HG03060 (cell line): ENCODE data around the gene KLF16.

Experiments used
- ATAC-seq: cut with Tn5 transposase; IDR thresholded peaks from one replicate; pipeline ENCODE4 v1.9.1; 2021; ENCODE audit warnings: low read depth, moderate number of reproducible peaks; ENCODE audit not compliant: unreplicated experiment

KLF16 gene

DNA sequence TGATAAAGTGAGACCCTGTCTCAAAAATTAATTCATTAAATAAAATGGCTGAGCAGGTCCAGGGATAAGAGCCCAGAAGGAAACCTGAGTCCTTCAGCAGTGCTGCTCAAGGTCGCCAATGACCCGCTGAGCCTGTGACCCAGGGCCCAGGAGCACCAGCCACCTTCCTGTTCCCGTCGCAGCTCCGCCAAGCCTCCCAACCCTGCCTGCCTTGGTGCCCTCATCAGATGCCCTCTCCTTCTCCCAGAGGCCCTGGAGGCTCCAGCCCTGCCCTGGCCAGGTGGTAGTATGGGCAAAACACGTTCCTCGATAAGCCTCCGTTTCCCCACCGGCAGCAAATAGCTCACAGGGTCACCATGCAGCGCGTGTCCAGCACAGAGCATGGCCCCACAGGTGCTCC is 17.7 kb downstream of the KLF16 start:
- no peak for ATAC-seq

DNA sequence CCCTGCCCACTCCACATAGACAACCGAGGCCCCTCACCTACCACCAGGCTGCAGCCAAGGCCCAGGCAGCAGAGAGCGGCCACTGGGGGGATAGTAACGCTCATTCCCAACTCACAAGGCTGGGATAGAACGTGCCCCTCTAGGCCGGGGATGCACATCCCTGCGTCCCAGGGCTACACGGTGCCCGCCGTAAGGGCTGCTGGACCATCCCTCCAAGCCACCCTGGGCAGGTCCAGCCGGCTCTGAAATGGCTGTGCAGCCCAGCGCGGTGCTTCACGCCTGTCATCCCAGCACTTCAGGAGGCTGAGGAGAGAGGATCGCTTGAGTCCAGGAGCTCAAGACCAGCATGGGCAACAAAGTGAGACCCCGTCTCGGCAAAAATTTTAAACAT is 18.3 kb downstream of the KLF16 start:
- no peak for ATAC-seq

DNA sequence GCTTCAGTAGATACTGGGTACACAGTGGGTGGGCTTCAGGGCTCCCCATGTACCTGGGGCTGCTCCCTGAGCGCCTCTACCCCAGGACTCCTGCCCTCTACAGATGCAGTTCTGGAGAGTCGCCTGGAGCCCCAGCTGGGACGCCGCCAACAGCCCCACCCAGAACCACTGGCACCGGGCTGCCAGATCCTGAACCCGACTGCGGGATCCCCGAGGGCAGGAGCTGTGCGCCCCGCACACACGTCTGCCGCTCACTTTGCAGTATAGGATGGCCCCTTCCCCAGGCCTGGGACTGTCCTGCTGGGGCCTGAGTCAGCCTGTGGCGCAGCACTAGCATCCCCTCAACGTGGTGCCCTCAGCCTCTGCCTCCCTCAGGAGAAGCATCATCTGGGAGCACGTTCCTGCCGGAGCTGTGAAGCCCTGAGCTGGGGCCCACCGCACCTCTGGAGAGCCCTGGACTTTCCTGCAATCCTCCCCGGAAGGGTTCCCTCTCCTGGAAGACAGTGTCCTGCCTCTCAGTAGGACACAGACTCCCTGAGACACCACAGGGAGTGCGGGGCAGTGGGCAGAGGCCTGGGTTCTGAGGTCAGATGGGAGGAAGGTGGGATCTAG is 18.8 kb downstream of the KLF16 start:
- ATAC-seq, result no peak

DNA sequence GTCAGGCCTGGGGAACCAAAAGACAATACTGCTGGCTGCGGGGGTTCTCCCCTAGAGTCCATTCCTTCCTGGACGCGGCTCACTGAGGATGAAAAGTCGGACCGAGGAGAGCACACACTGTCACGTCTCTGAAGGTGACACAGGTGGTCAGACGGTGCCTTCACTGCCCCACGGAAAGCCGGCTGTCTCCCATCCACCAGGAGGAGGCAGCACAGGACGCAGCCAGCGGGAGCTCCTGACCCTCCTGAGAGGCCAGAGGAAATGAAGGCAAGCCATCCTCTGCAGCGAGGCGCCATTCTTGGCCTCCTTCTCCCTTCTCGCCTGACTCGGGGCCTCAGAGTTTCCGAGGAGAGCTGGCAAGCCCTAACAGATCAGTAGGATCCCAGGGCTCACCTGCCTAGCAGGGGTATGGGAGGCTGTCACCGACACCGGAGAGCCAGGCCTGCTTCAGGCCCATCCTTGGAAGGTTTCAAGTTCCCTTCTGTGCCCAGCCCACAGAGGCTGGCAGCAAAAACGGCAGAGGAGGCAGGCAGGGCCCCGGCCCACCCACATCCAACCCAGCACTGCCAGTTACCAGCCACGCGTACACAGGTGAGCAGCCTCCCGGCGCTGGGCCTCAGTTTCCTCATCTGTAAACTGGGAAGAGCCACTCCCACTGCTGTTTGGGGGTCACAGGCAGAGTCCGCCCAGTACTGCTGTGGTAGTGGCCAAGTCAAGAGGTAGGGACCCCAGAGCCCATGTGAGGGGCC is 19.6 kb downstream of the KLF16 start:
- no peak for ATAC-seq

DNA sequence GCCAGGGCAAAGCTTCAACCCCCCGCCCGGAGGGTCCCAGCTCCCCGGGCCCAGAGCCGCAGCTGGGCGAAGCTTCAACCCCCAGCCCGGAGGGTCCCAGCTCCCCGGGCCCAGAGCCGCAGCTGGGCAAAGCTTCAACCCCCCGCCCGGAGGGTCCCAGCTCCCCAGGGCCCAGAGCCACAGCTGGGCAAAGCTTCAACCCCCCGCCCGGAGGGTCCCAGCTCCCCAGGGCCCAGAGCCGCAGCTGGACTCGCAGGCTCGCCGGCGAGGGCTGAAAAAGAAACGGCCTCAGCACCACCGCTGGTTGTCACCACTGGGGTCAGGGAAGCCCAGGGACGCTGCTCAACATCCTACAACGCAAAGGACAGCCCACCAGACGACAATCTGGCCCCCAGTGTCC is 20.3 kb downstream of the KLF16 start:
- no peak for ATAC-seq

DNA sequence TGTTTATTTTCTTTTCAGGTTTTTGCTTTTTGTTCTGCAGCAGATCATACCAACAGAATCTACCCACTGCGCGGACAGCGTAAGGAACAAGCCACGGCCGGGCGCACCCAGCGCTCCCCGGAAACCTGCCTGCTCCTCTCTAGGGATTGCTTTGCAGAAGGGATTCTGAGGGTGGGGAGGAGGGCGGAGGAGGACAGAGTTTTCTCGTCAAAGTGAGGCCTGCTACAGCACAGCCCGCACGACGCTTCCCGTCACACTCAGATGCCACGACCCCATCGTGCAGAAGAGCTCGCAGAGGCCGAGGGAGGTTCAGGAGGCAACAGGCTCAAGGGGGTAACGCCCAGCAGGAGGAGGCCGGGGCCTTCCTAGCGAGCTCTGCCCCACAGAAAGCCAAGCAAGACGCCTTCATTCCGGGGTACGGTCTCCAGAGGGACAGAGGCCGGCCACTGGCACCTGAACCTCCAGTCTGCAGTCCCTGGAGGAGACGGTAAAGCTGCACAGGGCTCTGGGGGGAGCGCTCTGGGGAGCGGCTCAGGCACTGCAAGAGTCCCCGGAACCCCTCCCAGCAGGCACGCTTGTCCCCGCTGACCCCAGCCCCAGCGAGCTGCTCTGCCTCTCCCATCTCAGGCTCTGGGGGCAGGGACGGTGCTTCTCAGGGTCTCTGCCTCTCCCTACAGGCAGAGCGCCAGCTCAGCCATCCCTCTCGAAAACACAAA is 22.0 kb downstream of the KLF16 start:
- ATAC-seq, result no peak

DNA sequence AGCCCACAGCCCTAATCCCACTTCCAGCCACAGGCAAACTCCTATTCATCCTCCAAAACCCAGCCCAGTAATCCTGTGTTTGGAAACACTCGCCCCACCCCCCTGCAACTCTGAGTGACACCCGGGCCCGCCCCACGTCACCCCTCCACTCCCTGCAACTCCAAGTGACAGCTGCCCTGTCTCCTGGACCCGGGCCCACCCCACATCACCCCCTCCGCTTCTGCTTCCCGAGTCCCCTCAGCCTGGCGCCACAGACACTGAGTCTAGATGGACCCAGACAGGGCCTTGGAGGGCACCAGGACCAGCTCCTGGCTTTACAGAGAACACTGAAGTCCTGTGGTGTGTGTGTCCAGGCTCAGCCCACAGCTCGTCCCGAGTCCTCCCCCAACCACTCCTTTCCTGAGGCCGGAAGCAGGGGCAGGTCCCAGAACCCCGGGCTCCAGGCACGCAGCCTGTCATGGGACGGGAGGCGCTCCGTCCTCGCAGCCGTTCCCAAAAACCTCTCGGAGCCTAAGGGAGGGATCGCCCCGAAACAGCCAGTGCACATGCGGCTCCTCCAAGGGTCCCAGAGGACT is 22.8 kb downstream of the KLF16 start:
- no peak for ATAC-seq

DNA sequence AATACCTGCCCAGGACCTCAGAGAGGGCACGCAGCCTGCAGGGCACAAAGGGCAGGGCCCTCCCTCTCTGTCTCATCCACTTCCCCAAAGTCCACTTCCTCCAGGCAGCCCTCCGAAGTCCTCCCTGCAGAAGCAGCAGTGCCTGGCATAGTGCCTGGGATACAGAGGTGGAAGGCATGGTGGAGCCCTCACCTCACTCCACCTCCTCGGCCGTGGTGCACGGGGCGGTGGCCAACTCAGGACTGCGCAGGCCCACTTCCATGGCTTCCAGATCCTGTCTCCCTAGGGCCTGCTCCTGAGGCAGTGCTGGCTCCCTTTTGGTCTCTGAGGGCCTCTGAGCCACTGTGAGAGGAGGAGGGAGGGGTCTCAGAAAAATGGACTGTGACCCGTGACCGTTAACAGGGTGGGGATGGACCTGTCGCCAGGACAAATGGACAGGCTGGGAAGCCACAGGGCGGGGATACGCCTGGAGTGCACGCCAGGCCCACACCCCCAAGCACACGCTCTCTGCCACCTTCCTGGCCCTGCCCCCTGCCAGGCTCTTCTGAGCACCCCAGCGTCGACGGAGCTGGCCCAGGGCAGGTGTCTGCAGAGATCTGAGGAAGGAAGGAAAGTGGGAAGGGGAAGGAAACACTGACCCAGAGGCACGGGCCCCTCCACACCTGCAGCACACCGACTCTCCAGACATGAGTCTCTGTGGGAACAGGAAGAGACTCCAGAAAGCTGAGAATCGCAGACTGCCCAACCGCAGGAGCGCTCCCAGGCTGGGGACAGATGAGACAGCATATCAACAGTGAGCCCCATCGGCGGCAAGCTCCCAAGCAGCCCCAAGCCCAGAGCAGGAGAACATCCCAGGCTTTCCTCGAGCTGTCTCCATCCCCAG is 23.5 kb downstream of the KLF16 start:
- ATAC-seq, result no peak

DNA sequence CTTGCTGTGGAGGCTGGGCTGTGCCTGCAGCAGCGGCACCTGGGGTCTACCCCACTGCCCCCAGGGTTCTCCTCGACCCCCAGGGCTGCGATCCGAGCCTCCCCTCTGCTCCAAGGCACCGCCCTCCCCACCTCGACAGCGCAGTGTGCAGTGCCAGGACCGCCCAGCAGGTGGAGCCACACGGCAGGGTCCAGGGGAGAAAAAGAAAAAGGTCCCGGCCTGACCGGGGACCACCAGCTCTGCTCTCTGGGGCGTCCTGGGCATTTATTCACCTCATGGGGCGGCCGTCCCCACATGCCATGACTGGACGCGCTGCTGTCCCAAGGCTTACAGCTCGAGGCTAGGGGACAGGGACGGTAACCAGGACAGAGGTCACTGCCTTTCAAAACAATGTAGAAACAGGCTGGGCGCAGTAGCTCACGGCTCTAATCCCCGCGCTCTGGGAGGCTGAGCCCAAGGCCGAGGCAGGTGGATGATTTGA is 25.7 kb downstream of the KLF16 start:
- ATAC-seq, result no peak

DNA sequence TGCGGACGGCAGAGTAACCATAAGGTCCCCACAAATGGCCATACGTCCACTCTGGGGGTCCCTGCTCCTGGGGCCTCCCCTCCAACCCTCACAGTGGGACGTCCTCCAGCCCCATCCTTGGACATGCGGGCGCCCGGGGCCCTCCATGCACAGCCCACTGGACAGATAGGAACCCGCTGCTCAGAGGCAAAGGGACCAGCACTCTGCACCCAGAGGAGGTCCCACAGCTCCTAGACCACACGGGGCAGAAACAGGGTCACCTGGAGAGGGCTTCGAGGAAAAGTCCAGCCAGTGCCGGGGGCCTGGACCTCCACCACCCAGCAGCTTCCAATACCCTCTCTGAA is 26.2 kb downstream of the KLF16 start:
- no peak for ATAC-seq

DNA sequence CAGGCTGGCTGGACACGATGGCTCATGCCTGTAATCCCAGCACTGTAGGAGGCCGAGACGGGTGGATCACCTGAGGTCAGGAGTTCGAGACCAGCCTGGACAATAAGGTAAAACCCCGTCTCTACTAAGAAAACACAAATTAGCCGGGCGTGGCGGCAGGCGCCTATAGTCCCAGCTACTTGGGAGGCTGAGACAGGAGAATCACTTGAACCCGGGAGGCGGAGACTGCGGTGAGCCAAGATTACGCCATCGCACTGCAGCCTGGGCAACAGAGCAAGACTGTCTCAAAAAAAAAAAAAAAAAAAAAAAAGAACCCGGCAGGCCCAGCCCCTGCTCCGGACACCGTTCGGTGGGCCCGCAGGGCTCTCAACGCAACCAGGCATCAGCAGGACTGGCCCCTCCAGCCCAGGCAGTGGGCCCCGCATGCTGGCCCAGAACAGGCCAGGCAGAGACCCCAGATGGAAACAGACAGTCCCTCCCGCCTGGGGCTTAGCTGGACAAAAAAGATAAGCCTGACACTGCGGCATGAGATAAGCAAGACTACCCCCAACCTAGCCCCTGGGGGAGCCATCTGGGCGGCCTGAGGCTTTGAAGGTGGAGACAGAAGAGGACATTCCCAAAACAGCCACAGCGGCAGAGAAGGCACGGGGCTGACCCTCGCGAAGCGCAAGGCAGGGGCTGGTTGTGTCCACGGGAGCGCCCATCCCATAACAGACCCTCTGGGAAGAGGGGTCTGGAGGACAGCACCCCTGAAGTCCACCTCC is 26.7 kb downstream of the KLF16 start:
- no peak for ATAC-seq

DNA sequence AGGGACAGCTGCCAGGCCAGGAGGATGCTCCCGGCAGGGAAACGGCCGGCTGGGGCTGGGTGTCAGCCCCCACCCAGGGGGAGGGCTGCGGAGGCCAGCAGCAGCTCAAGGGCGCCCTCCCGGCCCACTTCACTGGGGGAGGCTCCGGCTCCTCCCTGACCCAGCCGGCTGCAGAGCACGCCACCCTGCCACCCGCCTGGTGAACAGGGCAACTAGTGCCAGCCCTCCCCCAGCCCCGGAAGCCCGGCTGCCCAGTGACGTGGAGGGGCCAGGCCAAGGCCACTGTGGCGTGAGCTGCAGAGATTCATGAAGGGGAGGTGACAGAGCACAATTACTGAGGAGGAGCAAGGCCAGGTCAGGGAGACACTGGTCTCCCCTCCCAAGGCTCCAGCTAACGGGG is 29.8 kb downstream of the KLF16 start:
- ATAC-seq, result no peak

DNA sequence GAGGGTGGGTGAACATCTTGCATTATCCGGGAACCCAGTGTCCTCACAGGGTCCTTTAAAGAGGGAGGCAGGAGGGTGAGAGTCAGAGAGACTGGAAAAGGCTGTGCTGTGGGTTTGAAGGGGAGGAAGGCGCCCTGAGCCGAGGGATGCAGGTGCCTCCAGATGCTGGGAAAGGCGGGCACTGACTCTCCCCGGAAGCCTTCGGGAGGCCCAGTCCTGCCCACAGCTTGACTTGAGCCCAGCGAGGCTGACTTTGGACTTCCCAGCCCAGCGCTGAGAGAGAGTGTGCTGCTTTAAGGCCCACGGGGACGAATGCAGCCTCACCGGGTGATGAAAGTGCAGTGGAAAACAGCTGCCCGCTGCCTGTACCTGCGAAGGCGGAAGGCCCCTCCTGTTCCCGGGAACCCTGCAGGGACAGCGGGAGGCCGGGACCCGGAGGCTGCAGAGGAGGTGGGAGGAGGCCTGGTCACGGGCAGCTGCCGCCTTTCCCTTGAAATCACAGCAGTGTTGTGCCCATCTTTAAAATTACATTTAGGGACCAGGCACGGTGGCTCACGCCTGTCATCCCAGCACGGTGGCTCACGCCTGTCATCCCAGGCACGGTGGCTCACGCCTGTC is 31.2 kb downstream of the KLF16 start:
- ATAC-seq, result no peak

DNA sequence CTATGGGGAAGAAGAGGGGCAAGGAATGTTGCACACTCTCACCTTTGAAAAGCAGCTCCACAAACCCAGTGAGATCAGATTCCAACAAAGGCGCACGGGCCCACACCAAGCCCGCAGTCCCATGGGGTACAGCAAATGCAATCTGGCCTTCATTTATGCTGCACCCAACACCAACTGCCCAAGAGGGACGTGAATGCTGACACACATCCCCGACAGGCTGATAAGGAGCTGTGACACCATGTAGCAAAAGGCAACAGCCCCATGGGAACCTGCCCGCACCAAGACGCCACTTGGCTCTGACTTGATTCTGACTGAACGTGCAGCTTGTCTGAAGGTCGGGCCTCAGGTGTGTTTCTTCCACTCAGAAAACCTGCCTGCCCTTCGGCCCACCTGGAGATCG is 32.4 kb downstream of the KLF16 start:
- no peak for ATAC-seq

DNA sequence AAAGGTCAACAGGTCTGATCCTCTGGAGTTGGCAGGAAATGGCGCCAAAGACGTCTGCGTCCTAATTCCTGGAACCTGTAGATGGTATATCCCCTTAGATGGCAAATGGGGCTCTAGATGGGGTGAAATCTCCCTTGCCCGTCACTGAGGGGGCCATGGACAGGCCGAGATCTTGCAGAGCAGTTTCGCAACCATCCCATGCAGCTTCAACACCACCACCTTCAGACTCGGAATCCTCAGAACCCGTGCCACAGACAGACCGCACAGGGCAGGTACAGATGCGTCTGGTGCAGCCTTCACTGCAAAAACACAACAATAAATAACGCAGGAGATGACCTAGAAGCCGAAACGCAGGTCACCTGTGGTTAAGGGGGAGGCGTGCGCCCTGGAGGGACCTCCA is 32.8 kb downstream of the KLF16 start:
- no peak for ATAC-seq

DNA sequence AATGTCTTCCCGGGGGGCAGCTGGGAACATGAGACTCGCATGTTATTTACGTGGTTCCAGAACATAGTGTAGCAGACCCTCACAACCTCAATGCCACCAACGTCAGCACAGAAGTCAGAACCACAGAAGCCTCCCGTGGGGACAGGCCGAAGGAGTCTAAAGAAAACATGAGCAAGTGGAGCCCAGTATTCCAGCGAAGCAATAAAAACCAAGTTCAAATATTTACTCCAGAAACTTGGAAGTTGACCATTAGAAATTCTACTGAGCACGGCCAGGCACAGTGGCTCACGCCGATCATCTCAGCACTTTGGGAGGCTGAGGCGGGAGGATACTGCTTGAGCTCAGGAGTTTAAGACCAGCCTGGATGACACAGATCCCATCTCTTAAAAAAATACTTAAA is 33.4 kb downstream of the KLF16 start:
- no peak for ATAC-seq

DNA sequence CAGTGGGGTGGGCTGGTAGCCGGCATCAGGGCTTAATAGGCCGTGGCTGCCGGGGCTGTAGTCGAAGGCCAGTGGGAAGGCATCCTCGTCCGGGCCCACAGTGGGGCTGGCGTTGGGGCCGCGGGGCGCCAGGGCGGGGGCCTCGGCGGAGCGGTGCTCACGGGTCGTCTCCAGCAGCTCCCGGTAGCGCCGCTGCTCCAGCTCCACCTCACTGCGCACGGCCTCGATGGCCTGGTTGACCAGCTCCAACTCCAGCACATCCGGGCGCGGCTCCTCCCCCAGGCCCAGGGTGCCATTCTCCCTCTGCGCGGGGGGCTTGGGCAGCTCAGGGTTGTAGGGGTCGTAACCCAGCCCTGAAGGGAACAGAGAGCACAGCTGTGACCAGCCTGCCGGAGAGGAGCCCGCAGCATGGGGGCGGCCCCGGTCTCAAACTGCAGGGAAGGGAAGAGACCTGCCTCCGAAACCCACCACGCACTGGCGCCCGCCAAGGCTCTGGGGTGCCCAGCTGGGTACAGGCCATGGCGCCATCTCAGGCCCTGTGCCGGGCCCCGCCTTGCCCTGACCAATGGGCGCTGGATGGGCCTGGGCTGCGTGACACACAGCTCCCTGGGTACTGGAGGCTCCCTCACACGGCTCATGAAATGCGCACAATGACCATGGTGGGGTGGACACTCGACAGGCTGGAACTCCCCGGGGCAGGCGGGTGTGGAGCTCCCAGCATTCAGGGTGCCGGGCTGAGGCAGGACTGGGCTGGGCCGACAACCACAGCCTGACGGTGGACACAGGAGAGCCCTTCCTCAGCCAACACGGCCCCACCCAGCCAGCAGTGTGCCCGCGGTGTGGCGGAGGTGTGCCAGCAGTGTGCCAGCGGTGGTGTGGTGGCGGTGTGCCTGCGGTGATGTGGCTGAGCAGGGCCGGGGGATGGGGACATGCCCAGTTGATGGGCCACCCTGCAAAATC is 34.8 kb downstream of the KLF16 start:
- ATAC-seq, result no peak

DNA sequence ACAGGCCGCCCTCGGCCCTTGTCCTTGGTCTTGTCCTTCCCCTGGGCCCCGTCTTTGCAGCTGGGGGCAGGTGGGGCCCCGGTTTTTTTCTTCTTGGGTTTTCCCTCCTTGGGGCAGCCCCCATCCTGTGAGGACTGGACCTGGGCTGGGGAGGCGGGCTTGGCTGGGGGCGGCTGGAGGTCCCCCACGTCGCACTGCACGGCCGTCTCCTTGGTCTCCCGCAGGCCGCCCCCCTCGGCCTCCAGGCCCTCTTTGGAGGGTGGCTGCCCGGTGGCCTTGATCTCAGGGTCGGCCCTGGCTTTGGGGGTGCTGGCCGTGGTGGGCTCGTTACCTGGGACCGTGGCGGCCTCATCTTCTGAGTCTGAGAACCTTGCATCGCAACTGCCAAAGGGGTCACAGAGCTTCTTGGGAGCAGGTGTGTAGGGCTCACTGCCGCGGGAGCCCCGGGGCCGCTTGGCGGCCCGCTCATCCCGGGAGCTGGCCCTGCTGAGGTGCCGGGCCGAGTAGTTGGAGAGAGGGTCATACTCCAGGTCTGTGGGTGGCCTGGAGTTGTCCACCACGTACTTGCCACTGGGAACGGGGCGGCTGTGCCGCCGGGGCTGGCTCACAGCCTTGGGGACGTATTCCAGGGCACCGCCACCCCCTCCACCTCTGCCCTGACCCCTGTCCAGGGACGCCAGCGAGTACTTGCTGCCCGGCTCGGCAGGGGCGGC is 35.7 kb downstream of the KLF16 start:
- no peak for ATAC-seq
